HUES48 (cell line): ENCODE results near the gene SPSB1.

ENCODE experiments used
- H3K27ac ChIP-seq: one replicate; pipeline ENCODE4 v1.7.0; 2013; ENCODE audit warnings: low read depth, low read length, inconsistent platforms
- H3K27me3 ChIP-seq: 2 replicates; pipeline ENCODE4 v1.6.1; 2013; ENCODE audit warnings: mild to moderate bottlenecking, low read length; ENCODE audit not compliant: control insufficient read depth, insufficient read depth
- H3K36me3 ChIP-seq: 2 replicates; pipeline ENCODE4 v1.6.1; 2013; ENCODE audit warnings: low read length; ENCODE audit not compliant: control insufficient read depth, insufficient read depth
- H3K4me1 ChIP-seq: 2 replicates; pipeline ENCODE4 v1.6.1; 2013; ENCODE audit warnings: mild to moderate bottlenecking, low read length; ENCODE audit not compliant: control insufficient read depth, insufficient read depth
- H3K4me3 ChIP-seq: 2 replicates; pipeline ENCODE4 v1.5.1; 2013; ENCODE audit warnings: mild to moderate bottlenecking, low read depth, low read length
- H3K9ac ChIP-seq: 2 replicates; pipeline ENCODE4 v1.6.1; 2013; ENCODE audit warnings: mild to moderate bottlenecking, low read depth, low read length, moderate library complexity
- H3K9me3 ChIP-seq: 2 replicates; pipeline ENCODE4 v1.6.1; 2013; ENCODE audit warnings: low read length; ENCODE audit not compliant: control insufficient read depth, insufficient read depth

The SPSB1 gene

GRCh38 chr1:9361630-9362260 is 69.1 kb downstream of the SPSB1 start:
- no peak overlapping the region for H3K27ac ChIP-seq
- no peaks in the 10 kb centered on the region for H3K9me3 ChIP-seq
- no peaks in the 10 kb centered on the region for H3K4me1 ChIP-seq
- no peak overlapping the region for H3K4me3 ChIP-seq
- H3K36me3 ChIP-seq: no peaks in the 10 kb centered on the region
- H3K9ac ChIP-seq: no peak overlapping the region
- no peaks in the 10 kb centered on the region for H3K27me3 ChIP-seq

GRCh38 chr1:9362488-9362887 is 69.8 kb downstream of the SPSB1 start:
- no peaks in the 10 kb centered on the region for H3K4me1 ChIP-seq
- H3K4me3 ChIP-seq: no peak overlapping the region
- H3K9me3 ChIP-seq: no peaks in the 10 kb centered on the region
- no peak overlapping the region for H3K9ac ChIP-seq
- no peaks in the 10 kb centered on the region for H3K27me3 ChIP-seq
- no peaks in the 10 kb centered on the region for H3K36me3 ChIP-seq
- no peak overlapping the region for H3K27ac ChIP-seq

- no peaks in the 10 kb centered on the region for H3K9me3 ChIP-seq
- no peaks in the 10 kb centered on the region for H3K27me3 ChIP-seq
- no peaks in the 10 kb centered on the region for H3K4me1 ChIP-seq
- no peak overlapping the region for H3K27ac ChIP-seq
- H3K9ac ChIP-seq: no peak overlapping the region
- H3K4me3 ChIP-seq: no peak overlapping the region
- H3K36me3 ChIP-seq: no peaks in the 10 kb centered on the region
These were observed 70.4 kb downstream of the SPSB1 start for GRCh38 chr1:9363061-9363471.

GRCh38 chr1:9366298-9366697 is 73.6 kb downstream of the SPSB1 start:
- Histone ChIP-seq H3K9ac (no peak overlapping the region), H3K36me3 (no peaks in the 10 kb centered on the region), H3K27ac (no peak overlapping the region), H3K4me3 (no peak overlapping the region), H3K27me3 (no peaks in the 10 kb centered on the region), H3K9me3 (no peaks in the 10 kb centered on the region), H3K4me1 (no peaks in the 10 kb centered on the region)

GRCh38 chr1:9366943-9367780 is 74.5 kb downstream of the SPSB1 start:
- no peak overlapping the region for H3K27ac ChIP-seq
- no peaks in the 10 kb centered on the region for H3K4me1 ChIP-seq
- H3K9me3 ChIP-seq: no peaks in the 10 kb centered on the region
- H3K4me3 ChIP-seq: no peak overlapping the region
- H3K36me3 ChIP-seq: no peaks in the 10 kb centered on the region
- H3K27me3 ChIP-seq: no peaks in the 10 kb centered on the region
- H3K9ac ChIP-seq: no peak overlapping the region

- H3K9me3 ChIP-seq: no peaks in the 10 kb centered on the region
- no peaks in the 10 kb centered on the region for H3K36me3 ChIP-seq
- H3K27me3 ChIP-seq: no peaks in the 10 kb centered on the region
- H3K4me1 ChIP-seq: no peaks in the 10 kb centered on the region
- no peak overlapping the region for H3K4me3 ChIP-seq
- H3K27ac ChIP-seq: no peak overlapping the region
- H3K9ac ChIP-seq: no peak overlapping the region
These were observed 75.1 kb downstream of the SPSB1 start for GRCh38 chr1:9367806-9368205.

- Histone ChIP-seq H3K36me3 (no peaks in the 10 kb centered on the region), H3K4me1 (no peaks in the 10 kb centered on the region), H3K4me3 (no peak overlapping the region), H3K9ac (no peak overlapping the region), H3K27ac (no peak overlapping the region), H3K9me3 (no peaks in the 10 kb centered on the region), H3K27me3 (no peaks in the 10 kb centered on the region)
These were observed 75.7 kb downstream of the SPSB1 start for GRCh38 chr1:9368356-9368755.

- Histone ChIP-seq H3K4me1 (0 out of 2 replicates have a peak, but pooled peaks cover 3% of the 10 kb centered on the region), H3K27me3 (no peaks in the 10 kb centered on the region), H3K9me3 (no peaks in the 10 kb centered on the region), H3K36me3 (no peaks in the 10 kb centered on the region), H3K9ac (no peak overlapping the region), H3K27ac (no peak overlapping the region), H3K4me3 (no peak overlapping the region)
These were observed 77.5 kb downstream of the SPSB1 start for GRCh38 chr1:9369964-9370788.

- no peak overlapping the region for H3K9ac ChIP-seq
- H3K27me3 ChIP-seq: no peaks in the 10 kb centered on the region
- no peaks in the 10 kb centered on the region for H3K9me3 ChIP-seq
- H3K36me3 ChIP-seq: no peaks in the 10 kb centered on the region
- H3K27ac ChIP-seq: no peak overlapping the region
- H3K4me1 ChIP-seq: 0 out of 2 replicates have a peak, but pooled peaks cover 9% of the 10 kb centered on the region
- no peak overlapping the region for H3K4me3 ChIP-seq
These were observed 78.8 kb downstream of the SPSB1 start for GRCh38 chr1:9371391-9371935.

GRCh38 chr1:9371951-9372350 is 79.3 kb downstream of the SPSB1 start:
- Histone ChIP-seq H3K9me3 (no peaks in the 10 kb centered on the region), H3K4me3 (no peak overlapping the region), H3K27ac (no peak overlapping the region), H3K36me3 (no peaks in the 10 kb centered on the region), H3K9ac (no peak overlapping the region), H3K27me3 (no peaks in the 10 kb centered on the region), H3K4me1 (0 out of 2 replicates have a peak, but pooled peaks cover 9% of the 10 kb centered on the region)
